AG04449 (cell line): Measurements from ENCODE around the gene ZMIZ1.

ENCODE experiments used
- CTCF ChIA-PET: fragments of 350-600 bp; formaldehyde crosslinking; extraction: SDS; loops from one replicate; lab custom pipeline; 2021; ENCODE audit warnings: antibody characterized with exemption; lab: Yijun Ruan, JAX
- POLR2A ChIA-PET: fragments of 400-600, 350-600 bp; formaldehyde crosslinking; extraction: SDS; loops from one replicate; lab custom pipeline; 2020; ENCODE audit warnings: antibody characterized with exemption, inconsistent platforms; lab: Yijun Ruan, JAX
- DNase-seq: peaks from one replicate; pipeline ENCODE4 v3.0.0-alpha.2; 2010; ENCODE audit warnings: low read depth, low spot score
- H3K4me3 ChIP-seq: 2 replicates; pipeline ENCODE4 v1.5.1; 2011; ENCODE audit warnings: low read depth, mild to moderate bottlenecking, control low read depth, low read length
- TF ChIP-seq, protein P1 (sequence below): IDR thresholded peaks from one replicate; pipeline ENCODE4 v1.5.1; 2011; ENCODE audit warnings: mild to moderate bottlenecking, moderate library complexity, low read length, control low read depth, inconsistent platforms; ENCODE audit not compliant: insufficient read depth; ENCODE audit errors: missing control alignments

Gene ZMIZ1

DNA sequence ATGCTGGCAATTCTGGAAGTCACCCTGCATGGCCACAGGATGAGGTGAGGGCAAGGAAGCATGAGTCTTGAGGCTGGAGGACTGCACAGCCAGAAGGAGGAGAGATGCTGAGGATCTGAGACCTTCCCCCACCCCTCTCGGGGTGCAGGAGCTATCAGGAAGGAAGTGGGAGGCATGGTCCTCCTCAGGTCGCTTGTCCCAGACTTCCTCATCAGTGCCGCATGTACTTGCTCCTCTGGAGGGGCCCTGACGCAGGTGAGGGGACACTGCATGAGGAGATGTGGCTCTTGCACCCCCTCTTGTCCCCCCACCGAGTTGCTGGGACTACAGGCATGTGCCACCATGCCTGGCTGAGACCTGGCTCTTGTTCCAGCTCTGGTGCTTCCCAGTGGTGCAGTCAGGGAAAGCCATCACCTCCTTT, 5.7 kb upstream of the ZMIZ1 start:
- DNase-seq: no peak
- ChIA-PET POLR2A (no interaction called here), CTCF (interaction anchor here (15.9 kb wide), 1 partner anchor 131 kb away, joined by 180 read pairs; no protein-coding TSS in a partner anchor)
- no peak overlapping the region for H3K4me3 ChIP-seq
- TF ChIP-seq, protein P1, sequence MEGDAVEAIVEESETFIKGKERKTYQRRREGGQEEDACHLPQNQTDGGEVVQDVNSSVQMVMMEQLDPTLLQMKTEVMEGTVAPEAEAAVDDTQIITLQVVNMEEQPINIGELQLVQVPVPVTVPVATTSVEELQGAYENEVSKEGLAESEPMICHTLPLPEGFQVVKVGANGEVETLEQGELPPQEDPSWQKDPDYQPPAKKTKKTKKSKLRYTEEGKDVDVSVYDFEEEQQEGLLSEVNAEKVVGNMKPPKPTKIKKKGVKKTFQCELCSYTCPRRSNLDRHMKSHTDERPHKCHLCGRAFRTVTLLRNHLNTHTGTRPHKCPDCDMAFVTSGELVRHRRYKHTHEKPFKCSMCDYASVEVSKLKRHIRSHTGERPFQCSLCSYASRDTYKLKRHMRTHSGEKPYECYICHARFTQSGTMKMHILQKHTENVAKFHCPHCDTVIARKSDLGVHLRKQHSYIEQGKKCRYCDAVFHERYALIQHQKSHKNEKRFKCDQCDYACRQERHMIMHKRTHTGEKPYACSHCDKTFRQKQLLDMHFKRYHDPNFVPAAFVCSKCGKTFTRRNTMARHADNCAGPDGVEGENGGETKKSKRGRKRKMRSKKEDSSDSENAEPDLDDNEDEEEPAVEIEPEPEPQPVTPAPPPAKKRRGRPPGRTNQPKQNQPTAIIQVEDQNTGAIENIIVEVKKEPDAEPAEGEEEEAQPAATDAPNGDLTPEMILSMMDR: no peak

DNA sequence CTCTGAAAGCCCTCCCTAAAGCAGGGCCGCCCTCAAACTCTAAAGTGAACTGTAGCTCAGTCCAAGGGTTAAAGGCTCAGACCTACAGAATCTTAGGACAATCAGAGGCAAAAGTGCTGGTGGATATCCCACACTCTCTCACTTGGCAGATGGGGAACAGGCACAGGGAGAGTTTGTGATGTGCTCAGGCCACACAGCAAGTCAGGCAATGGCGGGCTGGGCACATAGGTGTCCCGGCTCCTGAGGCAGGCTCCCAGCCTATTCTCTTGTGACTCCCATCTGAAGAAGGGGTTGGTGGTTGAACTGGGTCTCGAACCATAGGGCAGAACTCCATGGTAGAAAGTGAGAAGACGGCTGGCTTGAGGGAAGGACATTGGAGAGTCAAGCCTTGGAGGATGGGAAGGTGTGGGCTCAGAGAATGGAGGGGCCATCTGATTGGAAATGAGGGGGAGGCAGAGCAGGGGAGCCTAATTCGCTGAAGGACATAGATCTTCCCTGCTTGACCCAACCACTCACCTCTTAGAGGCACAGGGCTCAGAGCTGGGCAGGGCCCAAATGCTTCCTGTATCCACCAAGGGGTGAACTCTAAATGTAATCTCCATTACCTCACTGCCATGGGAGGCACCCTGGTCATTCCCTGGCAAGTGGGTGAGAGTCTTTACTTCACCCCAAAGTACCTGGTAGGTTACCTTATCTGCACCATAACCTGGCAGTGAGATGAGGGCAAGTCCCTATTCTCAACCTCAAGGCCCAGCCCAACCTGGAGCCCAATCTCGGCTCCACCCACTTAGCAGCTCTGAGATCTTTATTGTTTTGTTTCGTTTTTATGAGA, 4.9 kb upstream of the ZMIZ1 start:
- DNase-seq: no peak
- TF ChIP-seq, protein P1: no peak
- H3K4me3 ChIP-seq: no peak overlapping the region
- CTCF ChIA-PET: interaction anchor here (1.1 to 15.9 kb wide), 2 partner anchors 130 to 851 kb away, joined by 3 to 180 read pairs; no protein-coding TSS in a partner anchor
- POLR2A ChIA-PET: no interaction called here

DNA sequence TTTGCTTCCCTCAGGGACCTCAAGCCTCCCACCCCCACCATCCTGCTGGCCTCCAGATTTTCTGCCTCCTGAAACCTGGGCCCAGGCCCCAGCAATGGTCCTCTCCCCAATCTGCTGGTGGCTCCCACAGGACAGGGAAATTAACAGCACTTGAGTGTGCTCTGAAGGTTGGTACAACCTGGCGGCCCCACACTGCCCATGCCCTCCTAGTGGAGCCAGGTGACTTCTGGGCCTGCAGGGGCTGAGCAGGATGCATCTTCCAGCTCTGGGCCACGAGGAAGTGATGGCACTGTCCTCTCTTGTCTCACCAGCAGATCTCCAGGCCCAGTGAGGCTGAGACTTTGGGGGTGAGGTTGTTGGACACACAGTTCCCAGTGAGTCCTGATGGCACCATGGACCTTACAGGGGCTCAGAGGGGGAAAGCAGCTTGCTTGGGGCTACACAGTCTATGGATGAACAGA, 3.6 kb upstream of the ZMIZ1 start:
- H3K4me3 ChIP-seq: no peak overlapping the region
- ChIA-PET POLR2A (no interaction called here), CTCF (interaction anchor here (1.0 to 15.9 kb wide), 3 partner anchors 128 to 855 kb away, joined by 3 to 180 read pairs (median 3); no protein-coding TSS in a partner anchor)
- TF ChIP-seq, protein P1: no peak
- no peak for DNase-seq

DNA sequence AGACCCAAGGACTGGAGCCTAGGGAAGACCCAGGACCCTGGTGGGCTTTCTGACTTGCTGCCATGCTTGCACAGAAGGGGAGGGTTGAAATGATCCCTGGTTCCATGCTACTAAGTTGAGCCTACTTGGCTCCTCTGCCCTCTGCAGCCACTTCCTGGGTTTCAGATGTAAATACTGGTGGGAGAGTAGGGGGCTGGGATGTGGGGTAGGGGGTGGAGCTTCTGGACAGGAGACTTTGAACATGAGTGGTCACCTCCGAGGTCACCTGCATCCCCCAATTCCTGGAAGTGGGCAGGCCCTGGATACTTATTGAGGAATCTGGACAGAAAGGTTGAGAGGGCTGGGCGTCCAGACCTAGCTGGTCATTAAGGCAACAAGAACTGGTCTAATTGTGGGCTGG, 2.9 kb upstream of the ZMIZ1 start:
- TF ChIP-seq, protein P1: no peak
- POLR2A ChIA-PET: interaction anchor here (1.0 kb wide), 1 partner anchor 12 kb away, joined by 3 read pairs; no protein-coding TSS in a partner anchor
- no peak overlapping the region for H3K4me3 ChIP-seq
- CTCF ChIA-PET: interaction anchor here (1.0 to 15.9 kb wide), 5 partner anchors 47 to 1019 kb away, joined by 3 to 180 read pairs (median 5); no protein-coding TSS in a partner anchor
- no peak for DNase-seq

DNA sequence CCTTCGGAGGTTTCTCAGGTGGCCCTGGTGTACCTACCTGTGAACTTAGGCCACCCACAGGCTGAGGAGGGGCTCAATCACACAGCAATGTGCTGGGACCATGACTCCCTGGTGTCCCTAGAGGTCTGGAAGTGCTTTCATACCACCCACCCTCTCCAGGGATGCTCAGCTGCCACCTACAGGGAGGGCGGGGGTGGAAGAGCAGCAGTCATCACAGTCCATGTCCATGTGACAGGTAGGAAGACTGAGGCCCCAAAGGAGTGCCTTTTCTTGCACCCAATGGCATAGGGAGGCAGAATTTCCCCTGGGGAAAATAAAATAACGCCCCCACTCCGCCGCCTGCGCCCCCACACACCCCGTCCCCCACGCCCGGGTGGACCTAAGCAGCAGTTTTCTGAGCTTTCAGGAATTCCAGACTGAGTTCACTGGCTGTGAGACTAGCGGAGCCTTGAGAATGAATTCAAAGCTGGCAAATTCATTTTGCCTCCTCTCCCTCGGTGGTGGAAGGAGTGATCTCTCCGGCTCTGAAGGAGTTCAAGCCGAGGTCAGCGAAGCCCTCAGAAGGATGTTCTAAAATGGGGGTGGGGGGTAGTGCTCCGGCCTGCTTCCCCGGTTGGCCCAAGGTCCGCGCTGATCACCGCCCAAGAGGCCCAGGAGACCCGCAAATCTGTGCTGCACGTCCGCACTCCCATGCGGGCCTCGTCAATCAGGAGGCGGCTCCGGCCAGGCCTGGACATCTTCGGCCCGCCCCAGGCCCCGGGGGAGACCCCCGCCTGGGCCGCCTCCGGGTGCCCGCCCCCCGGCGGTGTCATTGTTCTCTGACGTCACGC, 2.1 kb upstream of the ZMIZ1 start:
- ChIA-PET POLR2A (interaction anchor here (0.5 to 1.7 kb wide), 8 partner anchors 12 to 730 kb away, joined by 3 to 7 read pairs (median 4); no protein-coding TSS in a partner anchor), CTCF (interaction anchor here (0.6 to 15.9 kb wide), 7 partner anchors 18 to 1019 kb away, joined by 3 to 180 read pairs (median 4); no protein-coding TSS in a partner anchor)
- DNase-seq: no peak
- TF ChIP-seq, protein P1: peak; percentile 49
- H3K4me3 ChIP-seq: peak overlapping the region; percentile 95
